ENCODE results near the gene CDH23. TPM values are rescaled to one million over a fixed set of nuclear protein-coding genes. Genes with fewer than 3 reads are reported as not detected.

CDH23 gene
- total RNA-seq, 1 donor from 2014 or later: 0.29 TPM

DNA sequence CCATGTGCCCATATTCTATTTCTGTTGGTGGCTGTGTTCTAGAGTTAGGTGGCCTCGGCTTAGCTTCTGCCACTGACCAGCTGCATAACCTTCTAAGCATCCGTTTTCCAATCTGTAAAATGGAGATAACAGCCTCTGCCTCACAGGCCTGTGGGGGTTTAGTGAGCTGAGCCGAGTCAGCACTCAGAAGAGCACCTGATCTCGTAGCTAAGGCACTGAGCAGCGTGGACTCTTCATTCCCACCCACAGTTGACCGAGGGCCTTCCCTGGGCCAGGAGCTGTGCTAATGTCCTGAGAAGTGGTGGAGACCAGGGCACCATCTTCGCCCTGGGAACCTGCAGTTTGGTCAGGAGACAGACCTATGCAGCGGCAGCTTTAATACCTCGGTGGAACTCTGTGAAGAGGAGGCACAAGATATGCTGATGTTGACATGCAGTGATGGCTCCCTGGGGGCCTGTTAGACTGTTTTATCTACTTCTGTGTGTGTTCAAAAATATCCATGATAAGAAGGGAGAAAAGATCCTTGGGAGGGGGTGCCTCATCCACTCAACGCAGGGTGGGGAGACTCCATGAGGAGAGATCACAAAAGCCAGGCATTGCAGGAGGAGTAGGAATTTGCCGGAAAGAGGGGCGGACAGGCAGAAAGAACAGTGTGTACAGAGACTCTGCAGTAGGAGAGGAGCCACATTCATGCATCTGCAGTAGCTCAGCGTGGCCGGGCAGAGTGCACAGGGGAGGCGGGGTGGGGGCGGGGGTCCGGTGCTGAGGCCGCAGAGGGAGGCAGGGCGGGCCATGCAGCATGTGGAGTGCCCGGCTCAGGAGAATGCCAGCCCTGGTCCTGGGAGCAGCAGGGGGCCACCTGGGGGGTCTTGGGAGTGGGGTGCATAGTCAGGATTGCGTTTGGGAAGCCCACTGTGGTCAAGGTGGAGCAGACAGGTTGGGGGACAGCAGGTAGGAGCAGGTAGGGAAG is 186.1 kb downstream of the CDH23 start:
- H3K4me1 Mint-ChIP-seq: no peaks in the 10 kb centered on the region
- TF ChIP-seq, protein P1, sequence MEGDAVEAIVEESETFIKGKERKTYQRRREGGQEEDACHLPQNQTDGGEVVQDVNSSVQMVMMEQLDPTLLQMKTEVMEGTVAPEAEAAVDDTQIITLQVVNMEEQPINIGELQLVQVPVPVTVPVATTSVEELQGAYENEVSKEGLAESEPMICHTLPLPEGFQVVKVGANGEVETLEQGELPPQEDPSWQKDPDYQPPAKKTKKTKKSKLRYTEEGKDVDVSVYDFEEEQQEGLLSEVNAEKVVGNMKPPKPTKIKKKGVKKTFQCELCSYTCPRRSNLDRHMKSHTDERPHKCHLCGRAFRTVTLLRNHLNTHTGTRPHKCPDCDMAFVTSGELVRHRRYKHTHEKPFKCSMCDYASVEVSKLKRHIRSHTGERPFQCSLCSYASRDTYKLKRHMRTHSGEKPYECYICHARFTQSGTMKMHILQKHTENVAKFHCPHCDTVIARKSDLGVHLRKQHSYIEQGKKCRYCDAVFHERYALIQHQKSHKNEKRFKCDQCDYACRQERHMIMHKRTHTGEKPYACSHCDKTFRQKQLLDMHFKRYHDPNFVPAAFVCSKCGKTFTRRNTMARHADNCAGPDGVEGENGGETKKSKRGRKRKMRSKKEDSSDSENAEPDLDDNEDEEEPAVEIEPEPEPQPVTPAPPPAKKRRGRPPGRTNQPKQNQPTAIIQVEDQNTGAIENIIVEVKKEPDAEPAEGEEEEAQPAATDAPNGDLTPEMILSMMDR (IDR thresholded peaks at IDR 0.05): no peak
- ChIA-PET POLR2A (no interaction called here), CTCF (no interaction called here)
- no peak for ATAC-seq (ENCODE audit: low read depth)
- DNase-seq: no peak
- H3K9me3 Mint-ChIP-seq: no peaks in the 10 kb centered on the region
- H3K27me3 Mint-ChIP-seq: peaks cover 5% of the 10 kb centered on the region
- intact Hi-C loops (cut with micrococcal nuclease): no loop called here
- H3K36me3 Mint-ChIP-seq (ENCODE audit: low read depth): no peaks in the 10 kb centered on the region
- no peak overlapping the region for H3K27ac Mint-ChIP-seq
- no peak overlapping the region for H3K4me3 Mint-ChIP-seq

- H3K4me3 Mint-ChIP-seq: no peak overlapping the region
- ATAC-seq (ENCODE audit: low read depth) (no peak), DNase-seq (no peak)
- ChIA-PET CTCF (interaction anchor here (2.0 kb wide), 1 partner anchor 14 kb away, joined by 7 read pairs; no protein-coding TSS in a partner anchor), POLR2A (no interaction called here)
- no peak overlapping the region for H3K27ac Mint-ChIP-seq
- intact Hi-C loops (cut with micrococcal nuclease): no loop called here
- no peaks in the 10 kb centered on the region for H3K4me1 Mint-ChIP-seq
- TF ChIP-seq, protein P1 (IDR thresholded peaks at IDR 0.05): no peak
- no peaks in the 10 kb centered on the region for H3K36me3 Mint-ChIP-seq (ENCODE audit: low read depth)
- peaks cover 6% of the 10 kb centered on the region for H3K27me3 Mint-ChIP-seq
- no peaks in the 10 kb centered on the region for H3K9me3 Mint-ChIP-seq
Observed at GRCh38 chr10:71584461-71584860, 187.7 kb downstream of the CDH23 start.

DNA sequence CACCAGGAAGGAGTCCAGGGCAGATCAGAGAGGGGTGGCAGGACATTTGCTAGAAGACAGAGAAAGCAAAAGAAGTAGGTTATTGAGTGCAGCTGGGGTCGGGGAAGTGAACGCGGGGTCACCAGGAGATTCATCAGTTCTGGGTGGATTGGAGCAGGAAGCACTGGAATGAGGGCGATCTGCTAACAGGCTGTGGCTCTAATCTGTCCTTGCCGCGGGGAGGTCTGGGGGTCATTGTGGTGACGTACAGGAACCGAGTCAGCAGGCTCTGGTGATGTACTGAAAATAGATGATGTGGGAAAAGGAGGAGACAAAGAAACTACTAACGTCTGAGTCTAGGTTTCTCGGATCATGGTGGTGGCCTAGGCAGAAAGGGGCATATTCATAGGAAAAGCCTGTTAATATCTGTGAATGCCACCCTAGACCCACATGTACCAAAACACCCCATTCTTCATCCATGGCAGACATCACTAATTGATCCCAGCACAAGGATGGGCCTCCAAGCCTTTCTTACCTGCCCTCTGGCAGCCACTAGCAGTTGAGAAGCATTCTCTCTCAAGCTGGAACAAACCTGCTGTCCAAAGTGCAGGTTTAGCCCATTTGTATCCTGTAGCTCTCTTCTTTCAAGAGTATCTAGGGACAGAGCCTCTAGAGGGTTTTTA is 188.3 kb downstream of the CDH23 start:
- TF ChIP-seq, protein P1 (IDR thresholded peaks at IDR 0.05): no peak
- no peak for DNase-seq
- ATAC-seq (ENCODE audit: low read depth): no peak
- Mint-ChIP-seq H3K4me1 (no peaks in the 10 kb centered on the region), H3K4me3 (no peak overlapping the region), H3K36me3 (ENCODE audit: low read depth) (no peaks in the 10 kb centered on the region), H3K27ac (no peak overlapping the region), H3K9me3 (no peaks in the 10 kb centered on the region), H3K27me3 (peaks cover 5% of the 10 kb centered on the region)
- ChIA-PET CTCF (interaction anchor here (2.0 kb wide), 1 partner anchor 15 kb away, joined by 7 read pairs; no protein-coding TSS in a partner anchor), POLR2A (no interaction called here)
- intact Hi-C loops (cut with micrococcal nuclease): no loop called here

DNA sequence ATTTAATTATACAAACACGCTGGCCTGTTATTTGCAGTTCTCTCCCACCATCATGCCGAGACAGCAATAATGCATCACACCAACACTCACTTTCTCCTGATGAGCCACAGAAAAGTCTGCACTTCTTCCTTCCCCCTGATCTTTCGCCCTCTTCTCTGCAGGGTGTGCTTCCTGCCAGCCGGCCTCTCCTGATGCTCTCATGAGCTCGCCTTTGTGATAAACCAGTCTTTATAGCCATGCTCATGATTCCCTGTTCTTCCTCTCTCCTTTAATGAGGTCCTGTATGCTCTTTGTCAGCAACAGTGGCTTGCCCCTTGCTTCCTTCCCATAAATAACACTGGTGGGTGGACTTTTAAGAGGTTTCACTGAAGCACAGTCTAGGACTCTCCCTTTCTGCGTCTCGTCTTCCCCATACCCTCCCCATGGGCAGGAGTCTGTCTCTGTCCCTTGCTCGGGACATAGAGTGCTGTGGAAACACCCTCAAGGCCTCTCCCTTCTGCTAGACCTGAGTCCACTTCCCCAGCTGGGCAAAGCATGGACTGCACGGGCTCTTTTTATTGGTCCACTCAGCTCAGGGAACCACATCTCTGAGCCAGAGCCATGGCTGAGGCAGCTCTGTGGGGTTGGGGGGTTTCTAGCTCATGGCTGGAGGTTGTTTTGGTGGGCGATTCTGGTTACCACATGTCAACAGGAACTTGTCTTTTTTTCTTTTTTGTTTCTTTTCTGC is 189.0 kb downstream of the CDH23 start:
- ATAC-seq (ENCODE audit: low read depth) (no peak), DNase-seq (no peak)
- Mint-ChIP-seq H3K9me3 (no peaks in the 10 kb centered on the region), H3K4me1 (no peaks in the 10 kb centered on the region), H3K27ac (no peak overlapping the region), H3K27me3 (peaks cover 5% of the 10 kb centered on the region), H3K36me3 (ENCODE audit: low read depth) (no peaks in the 10 kb centered on the region), H3K4me3 (no peak overlapping the region)
- intact Hi-C loops (cut with micrococcal nuclease): no loop called here
- ChIA-PET CTCF (interaction anchor here (1.0 to 2.0 kb wide), 2 partner anchors 16 to 25 kb away, joined by 3 to 7 read pairs; no protein-coding TSS in a partner anchor), POLR2A (no interaction called here)
- TF ChIP-seq, protein P1 (IDR thresholded peaks at IDR 0.05): no peak

Data from activated B cell treated with CpG ODN at 0.5 μM for 24 hours (primary cell).